IMR-90 (cell line): ENCODE measurements around the gene TBC1D16. TPM values are rescaled to one million over a fixed set of nuclear protein-coding genes. Genes with fewer than 3 reads are reported as not detected.
A peak's percentile ranks its signal among the peaks of the same experiment; 100 is the strongest.

Source experiments
- ATAC-seq: fragments of 200-7000 bp; cut with Tn5 transposase; 2 replicates; pipeline ENCODE4 v1.9.1; 2020; ENCODE audit warnings: low read depth, mild to moderate bottlenecking, moderate library complexity
- BruUV-seq: library from RNA; stranded (reverse); fragments of 400-500 nt; replicated peaks from 2 replicates; lab custom pipeline; 2021; lab: Mats Ljungman, UMichigan
- CTCF ChIA-PET: fragments of 300-600 bp; formaldehyde crosslinking; extraction: SDS; loops from one replicate; lab custom pipeline; 2021; ENCODE audit warnings: antibody characterized with exemption; lab: Yijun Ruan, JAX
- POLR2A ChIA-PET: fragments of 300-600 bp; sonication (Branson Sonifier 250); formaldehyde crosslinking; loops from one replicate; lab custom pipeline; 2022; ENCODE audit warnings: antibody characterized with exemption; ENCODE audit not compliant: unreplicated experiment; lab: Charles Lee
- DNase-seq: peaks from one replicate; pipeline ENCODE4 v3.0.0; 2013
- H2AFZ ChIP-seq: replicated peaks from 2 replicates; pipeline ENCODE3; 2013; ENCODE audit warnings: low read length, mild to moderate bottlenecking; ENCODE audit not compliant: poor library complexity
- H2AK5ac ChIP-seq: 2 replicates; pipeline ENCODE4 v1.6.1; 2013; ENCODE audit warnings: low read depth, low read length, inconsistent platforms
- H2AK9ac ChIP-seq: replicated peaks from 2 replicates; pipeline ENCODE3; 2013; ENCODE audit warnings: mild to moderate bottlenecking, low read depth, low read length, moderate library complexity; ENCODE audit not compliant: poor library complexity
- H2BK120ac ChIP-seq: 2 replicates; pipeline ENCODE4 v1.6.1; 2013; ENCODE audit warnings: low read depth, low read length, inconsistent platforms
- H2BK15ac ChIP-seq: 3 replicates; pipeline ENCODE4 v1.6.1; 2013; ENCODE audit warnings: low read depth, low read length, inconsistent platforms
- H2BK20ac ChIP-seq: 2 replicates; pipeline ENCODE4 v1.6.1; 2013; ENCODE audit warnings: low read depth, mild to moderate bottlenecking, inconsistent platforms, low read length, moderate library complexity
- H2BK5ac ChIP-seq: 2 replicates; pipeline ENCODE4 v1.6.1; 2013; ENCODE audit warnings: mild to moderate bottlenecking, low read depth, low read length, inconsistent platforms; ENCODE audit not compliant: poor library complexity, severe bottlenecking
- H3K14ac ChIP-seq: replicated peaks from 2 replicates; pipeline ENCODE4 v1.6.1; 2013; ENCODE audit warnings: low read depth, low read length, inconsistent platforms
- H3K18ac ChIP-seq: 2 replicates; pipeline ENCODE4 v1.6.1; 2013; ENCODE audit warnings: low read depth, low read length, control low read depth
- H3K23ac ChIP-seq: 2 replicates; pipeline ENCODE4 v1.6.1; 2013; ENCODE audit warnings: low read depth, low read length, inconsistent platforms
- H3K27ac ChIP-seq: 2 replicates; pipeline ENCODE4 v1.5.1; 2013; ENCODE audit warnings: mild to moderate bottlenecking, control low read depth, low read length; ENCODE audit not compliant: insufficient read depth
- H3K27me3 ChIP-seq: 2 replicates; pipeline ENCODE4 v1.6.1; 2013; ENCODE audit warnings: low read length; ENCODE audit not compliant: control insufficient read depth, insufficient read depth
- H3K36me3 ChIP-seq: 2 replicates; pipeline ENCODE4 v1.6.1; 2013; ENCODE audit warnings: low read length, mixed read lengths; ENCODE audit not compliant: control insufficient read depth, insufficient read depth
- H3K4ac ChIP-seq: 2 replicates; pipeline ENCODE4 v1.6.1; 2013; ENCODE audit warnings: low read depth, low read length, inconsistent platforms
- H3K4me1 ChIP-seq: 2 replicates; pipeline ENCODE4 v1.6.1; 2013; ENCODE audit warnings: low read length, mixed read lengths; ENCODE audit not compliant: control insufficient read depth, insufficient read depth
- H3K4me2 ChIP-seq: 2 replicates; pipeline ENCODE4 v1.6.1; 2013; ENCODE audit warnings: low read depth, mild to moderate bottlenecking, control low read depth, low read length, moderate library complexity
- H3K4me3 ChIP-seq: 2 replicates; pipeline ENCODE4 v1.5.1; 2013; ENCODE audit warnings: low read depth, mild to moderate bottlenecking, control low read depth, low read length, moderate library complexity; ENCODE audit not compliant: insufficient read depth
- H3K56ac ChIP-seq: 2 replicates; pipeline ENCODE4 v1.6.1; 2013; ENCODE audit warnings: low read length, inconsistent platforms; ENCODE audit not compliant: insufficient read depth; ENCODE audit errors: extremely low read depth
- H3K79me1 ChIP-seq, 2 experiments: 2 replicates each; pipeline ENCODE4 v1.6.1; 2013; ENCODE audit warnings: low read length in 2 of 2, inconsistent platforms in 1 of 2, low read depth in 1 of 2
- H3K9ac ChIP-seq: 2 replicates; pipeline ENCODE4 v1.6.1; 2013; ENCODE audit warnings: low read depth, low read length, control low read depth
- H3K9me1 ChIP-seq: 2 replicates; pipeline ENCODE4 v1.6.1; 2013; ENCODE audit warnings: low read length, inconsistent platforms; ENCODE audit not compliant: insufficient read depth
- H3K9me3 ChIP-seq: 2 replicates; pipeline ENCODE4 v1.6.1; 2013; ENCODE audit warnings: low read length; ENCODE audit not compliant: control insufficient read depth, insufficient read depth
- H4K20me1 ChIP-seq: 2 replicates; pipeline ENCODE4 v1.6.1; 2013; ENCODE audit warnings: low read length, inconsistent platforms; ENCODE audit not compliant: insufficient read depth
- H4K5ac ChIP-seq: 2 replicates; pipeline ENCODE4 v1.6.1; 2013; ENCODE audit warnings: mild to moderate bottlenecking, low read depth, low read length, control low read depth
- H4K8ac ChIP-seq, 2 experiments: 2 replicates each; pipeline ENCODE4 v1.6.1; 2013; ENCODE audit warnings: low read depth in 2 of 2, low read length in 2 of 2, control low read depth in 1 of 2, inconsistent platforms in 1 of 2
- H4K91ac ChIP-seq: 2 replicates; pipeline ENCODE4 v1.6.1; 2013; ENCODE audit warnings: low read depth, low read length, inconsistent platforms; ENCODE audit not compliant: insufficient read depth
- BHLHE40 ChIP-seq: fragments of 150-350 bp; IDR thresholded peaks from 2 replicates; pipeline ENCODE4 v1.6.1; 2016; ENCODE audit warnings: mild to moderate bottlenecking, low read depth, low read length
- CHD1 ChIP-seq: IDR thresholded peaks from 2 replicates; pipeline ENCODE4 v1.6.1; 2012; ENCODE audit warnings: low read depth, low read length, improper control_type of control experiment
- MXI1 ChIP-seq: IDR thresholded peaks from 2 replicates; pipeline ENCODE4 v1.6.1; 2012; ENCODE audit warnings: low read depth, mild to moderate bottlenecking, low read length, moderate library complexity, borderline replicate concordance
- POLR2A ChIP-seq: IDR thresholded peaks from 2 replicates; pipeline ENCODE4 v1.6.1; 2012; ENCODE audit warnings: mild to moderate bottlenecking, low read depth, low read length
- WGBS, 2 experiments: methylation state at CpG; one replicate each; pipeline versions ENCODE4 v1.1.5 to v1.1.7; 2013; ENCODE audit warnings: missing lambda C conversion rate in 2 of 2; ENCODE audit not compliant: insufficient read length in 1 of 2; ENCODE audit errors: extremely low coverage in 2 of 2; 5-methylcytosine and 5-hydroxymethylcytosine counted together
- dilution Hi-C: fragments of 300-500 bp; cut with HindIII; formaldehyde crosslinking; loops from one replicate; pipeline ENCODE4 v1.14.3; 2018; ENCODE audit warnings: low sequenced_read_pairs; ENCODE audit not compliant: unreplicated experiment
- in situ Hi-C: fragments of 300-500 bp; cut with MboI; formaldehyde crosslinking; loops from 3 replicates; pipeline ENCODE4 v1.14.3; 2019; ENCODE audit warnings: low sequenced_read_pairs, inconsistent platforms, mixed read lengths
- intact Hi-C: fragments of 100-400 bp; cut with micrococcal nuclease; formaldehyde crosslinking; loops from 2 replicates; pipeline ENCODE4 v1.10.0; 2022
- polyA plus RNA-seq, 3 experiments: library from polyadenylated mRNA; depleted of rRNA; stranded (reverse); fragments of >200 nt; gene quantifications; 2 replicates each; pipeline ENCODE4 v1.2.3, GENCODE V29; 2012; ENCODE audit warnings: low replicate concordance in 1 of 3
- total RNA-seq: library from RNA; depleted of rRNA; stranded (reverse); fragments of >200 nt; gene quantifications from 2 replicates; pipeline ENCODE4 v1.2.3, GENCODE V29; 2012

The TBC1D16 gene
- total and polyA plus RNA-seq, 2 of the 4 experiments (the other 2 are of a cell fraction), result 10.1 to 16.7 TPM

- BruUV-seq, result no TSS peak
Observed at GRCh38 chr17:80036715-80037477, 1.2 kb upstream of the TBC1D16 start.

More at GRCh38 chr17:80036715-80037477, 1.2 kb upstream of the TBC1D16 start:
- Histone ChIP-seq H4K91ac (no peak overlapping the region), H3K36me3 (peaks cover 2% of the 10 kb centered on the region; the same call in 1 of the 2 replicates), H2BK5ac (no peak overlapping the region), H2AK9ac (peak overlapping the region; percentile 92), H3K4ac (0 out of 2 replicates have a peak overlapping the region, but pooled peaks have one; percentile 46), H3K9me3 (no peaks in the 10 kb centered on the region), H2BK20ac (no peak overlapping the region), H3K4me3 (peak overlapping the region; percentile 79), H3K14ac (0 out of 2 replicates have a peak overlapping the region, but pooled peaks have one; percentile 8), H3K27me3 (no peaks in the 10 kb centered on the region), H3K4me2 (peak overlapping the region; percentile 63), H2BK15ac (no peak overlapping the region), H3K79me1 (peaks cover 25 to 38% of the 10 kb centered on the region in 2 experiments; a peak in 3 of 4 replicates), H3K4me1 (no peaks in the 10 kb centered on the region; the same call in 1 of the 2 replicates), H2BK120ac (no peak overlapping the region), H3K9me1 (peaks cover 8% of the 10 kb centered on the region), H4K8ac (peak overlapping the region; percentile 22 to 45; a peak in 2 of 4 replicates), H2AK5ac (no peak overlapping the region), H3K9ac (peak overlapping the region; percentile 65), H4K20me1 (peaks cover 27% of the 10 kb centered on the region), H3K56ac (no peak overlapping the region), H4K5ac (no peak overlapping the region), H3K23ac (no peak overlapping the region), H3K18ac (no peak overlapping the region), H3K27ac (peak overlapping the region; percentile 20; the same call in 1 of the 2 replicates), H2AFZ (peak overlapping the region; percentile 99)
- TF ChIP-seq CHD1, result no peak
- no peak for TF ChIP-seq BHLHE40
- no peak for TF ChIP-seq MXI1
- TF ChIP-seq POLR2A, result peak; percentile 17; the same call in 1 of the 2 replicates
- 0% methylated on average over 31 of the region's 52 CpGs; no CpG with 5 or more reads in 1 of the 2 experiments for WGBS, 2 experiments
- in situ Hi-C loops, result no loop called here
- ATAC-seq (peak; percentile 19), DNase-seq (no peak)
- CTCF ChIA-PET, result no interaction called here
- intact Hi-C loops, result loop anchor here (1.0 kb wide), 1 partner anchor 31 kb away; no protein-coding TSS in a partner anchor
- POLR2A ChIA-PET, result no interaction called here
- dilution Hi-C loops, result no loop called here
